Measurements from ENCODE around the gene HLA-DPA1.

- TF ChIP-seq, protein P1, sequence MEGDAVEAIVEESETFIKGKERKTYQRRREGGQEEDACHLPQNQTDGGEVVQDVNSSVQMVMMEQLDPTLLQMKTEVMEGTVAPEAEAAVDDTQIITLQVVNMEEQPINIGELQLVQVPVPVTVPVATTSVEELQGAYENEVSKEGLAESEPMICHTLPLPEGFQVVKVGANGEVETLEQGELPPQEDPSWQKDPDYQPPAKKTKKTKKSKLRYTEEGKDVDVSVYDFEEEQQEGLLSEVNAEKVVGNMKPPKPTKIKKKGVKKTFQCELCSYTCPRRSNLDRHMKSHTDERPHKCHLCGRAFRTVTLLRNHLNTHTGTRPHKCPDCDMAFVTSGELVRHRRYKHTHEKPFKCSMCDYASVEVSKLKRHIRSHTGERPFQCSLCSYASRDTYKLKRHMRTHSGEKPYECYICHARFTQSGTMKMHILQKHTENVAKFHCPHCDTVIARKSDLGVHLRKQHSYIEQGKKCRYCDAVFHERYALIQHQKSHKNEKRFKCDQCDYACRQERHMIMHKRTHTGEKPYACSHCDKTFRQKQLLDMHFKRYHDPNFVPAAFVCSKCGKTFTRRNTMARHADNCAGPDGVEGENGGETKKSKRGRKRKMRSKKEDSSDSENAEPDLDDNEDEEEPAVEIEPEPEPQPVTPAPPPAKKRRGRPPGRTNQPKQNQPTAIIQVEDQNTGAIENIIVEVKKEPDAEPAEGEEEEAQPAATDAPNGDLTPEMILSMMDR (IDR thresholded peaks at IDR 0.05) = no peak
- no peak for TF ChIP-seq POLR2A (IDR thresholded peaks at IDR 0.05)
These were observed 16.0 kb downstream of the HLA-DPA1 start for GRCh38 chr6:33057222-33058150.

All from heart left ventricle (tissue), 13 donors.